T-helper 1 cell (primary cell): ENCODE data around the gene SASH3.
A peak's percentile ranks its signal among the peaks of the same experiment; 100 is the strongest.

ENCODE experiments used
- DNase-seq, 5 donors: peaks; one replicate each; pipeline ENCODE4 v3.0.0-alpha.2; 2012 to 2020
- total RNA-seq, 4 donors: gene quantifications; one replicate each; lab custom pipeline; 2026; lab: John Stamatoyannopoulos, UW

SASH3 gene
- total RNA-seq = 82.4 to 105 (median 97.6) reads per million in 4 donors

- peak; percentile 39 to 89 (median 53) for DNase-seq
Measured at GRCh38 chrX:129779747-129780146, at the start of gene SASH3. Gene SASH3, plus strand, starts transcription at chrX:129779949. Its CDS starts 149 bp downstream, at chrX:129780098.

GRCh38 chrX:129731228-129731627, 48.5 kb upstream of the SASH3 start:
- no peak for DNase-seq

GRCh38 chrX:129732857-129733256, 46.9 kb upstream of the SASH3 start:
- no peak for DNase-seq

- no peak for DNase-seq
Measured at GRCh38 chrX:129733335-129733734, 46.4 kb upstream of the SASH3 start.

GRCh38 chrX:129736491-129736890, 43.3 kb upstream of the SASH3 start:
- DNase-seq = peak in 1 of 5 donors; percentile 20

GRCh38 chrX:129737916-129738315, 41.8 kb upstream of the SASH3 start:
- DNase-seq = peak in 1 of 5 donors; percentile 14

- DNase-seq = no peak
Measured at GRCh38 chrX:129738466-129739308, 41.1 kb upstream of the SASH3 start, which contains the start of gene XPNPEP2. Gene XPNPEP2, plus strand, starts transcription at chrX:129738979. Its CDS starts 235 bp downstream, at chrX:129739214.

GRCh38 chrX:129739578-129739977, 40.2 kb upstream of the SASH3 start:
- no peak for DNase-seq

- no peak for DNase-seq
Measured at GRCh38 chrX:129741880-129742758, 37.6 kb upstream of the SASH3 start.

- DNase-seq = peak in 1 of 5 donors; percentile 16
Measured at GRCh38 chrX:129742759-129743152, 37.0 kb upstream of the SASH3 start.

GRCh38 chrX:129743821-129744220, 35.9 kb upstream of the SASH3 start:
- peak in 1 of 5 donors; percentile 21 for DNase-seq

- peak in 1 of 5 donors; percentile 77 for DNase-seq
Measured at GRCh38 chrX:129744861-129745321, 34.9 kb upstream of the SASH3 start.

GRCh38 chrX:129746557-129747470, 32.9 kb upstream of the SASH3 start:
- DNase-seq = no peak

- DNase-seq = no peak
Measured at GRCh38 chrX:129747533-129747932, 32.2 kb upstream of the SASH3 start.

GRCh38 chrX:129748305-129748704, 31.4 kb upstream of the SASH3 start:
- no peak for DNase-seq

- DNase-seq = no peak
Measured at GRCh38 chrX:129749069-129749468, 30.7 kb upstream of the SASH3 start.

- DNase-seq = no peak
Measured at GRCh38 chrX:129750971-129751370, 28.8 kb upstream of the SASH3 start.

- DNase-seq = no peak
Measured at GRCh38 chrX:129754056-129755024, 25.4 kb upstream of the SASH3 start.

- DNase-seq = peak in 1 of 5 donors; percentile 56
Measured at GRCh38 chrX:129755779-129756650, 23.7 kb upstream of the SASH3 start.
